Mucosa of gallbladder (tissue), 1 donor: ENCODE results near the gene GDAP2. TPM values are rescaled to one million over a fixed set of nuclear protein-coding genes. Genes with fewer than 3 reads are reported as not detected.
"Not testable (repeated sequence)": the region's sequence is repeated elsewhere in the genome, so short reads cannot be mapped to it uniquely, and the experiment has no call there.

Experiments
- DNase-seq: peaks from one replicate; pipeline ENCODE4 v3.0.0-alpha.2; 2020; ENCODE audit warnings: low spot score
- total RNA-seq: library from RNA; stranded (reverse); gene quantifications from one replicate; pipeline ENCODE4 v1.2.1, GENCODE V29; 2021
- donor health status: DM: no; HTN: no; CAD: no.

GDAP2 gene
- total RNA-seq, 1 donor from 2014 or later: 30.1 TPM

GRCh38 chr1:117902944-117903343 is 26.5 kb downstream of the GDAP2 start:
- DNase-seq: no peak

- no peak for DNase-seq
These were observed 29.6 kb downstream of the GDAP2 start for GRCh38 chr1:117899801-117900200.

GRCh38 chr1:117897551-117897950 is 31.9 kb downstream of the GDAP2 start:
- no peak for DNase-seq

- DNase-seq: peak; percentile 71
These were observed 33.8 kb downstream of the GDAP2 start for GRCh38 chr1:117895482-117896114.

GRCh38 chr1:117894078-117894477 is 35.3 kb downstream of the GDAP2 start:
- DNase-seq: no peak

- DNase-seq: no peak
These were observed 36.9 kb downstream of the GDAP2 start for GRCh38 chr1:117892512-117892911.

GRCh38 chr1:117890452-117890851 is 39.0 kb downstream of the GDAP2 start:
- DNase-seq: no peak

- DNase-seq: no peak
These were observed 43.2 kb downstream of the GDAP2 start for GRCh38 chr1:117886101-117886795.

- no peak for DNase-seq
These were observed 45.8 kb downstream of the GDAP2 start for GRCh38 chr1:117883616-117884015.

- no peak for DNase-seq
These were observed 50.1 kb downstream of the GDAP2 start for GRCh38 chr1:117879284-117879683.

- DNase-seq: no peak
These were observed 51.6 kb downstream of the GDAP2 start for GRCh38 chr1:117877823-117878222.

GRCh38 chr1:117871013-117871412 is 58.4 kb downstream of the GDAP2 start:
- no peak for DNase-seq

GRCh38 chr1:117861694-117862093 is 67.7 kb downstream of the GDAP2 start:
- DNase-seq: no peak

- DNase-seq: no peak
These were observed 68.4 kb downstream of the GDAP2 start for GRCh38 chr1:117860896-117861610.

- DNase-seq: no peak
These were observed 69.5 kb downstream of the GDAP2 start for GRCh38 chr1:117859901-117860300.

GRCh38 chr1:117857418-117857817 is 72.0 kb downstream of the GDAP2 start:
- no peak for DNase-seq

- DNase-seq: no peak
These were observed 76.4 kb downstream of the GDAP2 start for GRCh38 chr1:117852853-117853553.

GRCh38 chr1:117851687-117852086 is 77.7 kb downstream of the GDAP2 start:
- no peak for DNase-seq

GRCh38 chr1:117846674-117847425 is 82.6 kb downstream of the GDAP2 start:
- no peak for DNase-seq

- not testable (repeated sequence) for DNase-seq
These were observed 84.9 kb downstream of the GDAP2 start for GRCh38 chr1:117844478-117844877.

- no peak for DNase-seq
These were observed 85.6 kb downstream of the GDAP2 start for GRCh38 chr1:117843791-117844190.
